Measurements from ENCODE around the gene ADH5. TPM values are rescaled to one million over a fixed set of nuclear protein-coding genes. Genes with fewer than 3 reads are reported as not detected.
A peak's percentile ranks its signal among the peaks of the same experiment; 100 is the strongest.
"Not testable (repeated sequence)": the region's sequence is repeated elsewhere in the genome, so short reads cannot be mapped to it uniquely, and the experiment has no call there.

ADH5 gene
- total and polyA plus RNA-seq, 5 donors: 105 to 133 (median 123) TPM

DNA sequence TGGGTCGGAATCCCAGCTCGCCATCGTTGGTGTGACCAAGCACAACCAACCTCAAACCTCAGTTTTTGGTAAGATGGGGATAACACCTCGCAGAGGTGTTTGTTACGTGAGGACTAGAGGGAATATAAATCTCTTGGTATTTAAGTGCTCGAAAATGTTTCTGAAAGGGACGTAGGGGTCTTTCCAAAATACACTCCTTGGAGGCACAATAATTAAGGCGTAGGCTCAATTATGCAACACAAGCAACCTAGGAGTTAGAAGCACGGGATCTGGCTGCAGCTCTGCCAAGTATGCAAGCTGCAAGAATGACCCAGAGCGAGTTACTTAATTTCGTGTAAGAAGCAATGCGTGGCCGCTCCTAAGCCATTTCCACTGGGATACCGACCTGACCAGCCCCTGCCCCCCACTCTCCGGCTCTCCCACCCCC lies 552 bp downstream of the ADH5 start:
- H3K27ac ChIP-seq (ENCODE audit: low read length): peak overlapping the region; percentile 70
- no peaks in the 10 kb centered on the region for H3K9me3 ChIP-seq (ENCODE audit: control insufficient read depth, low read length)
- peak overlapping the region; percentile 82 for H3K4me3 ChIP-seq (ENCODE audit: low read length)
- no peaks in the 10 kb centered on the region for H3K27me3 ChIP-seq (ENCODE audit: control insufficient read depth, insufficient read depth)
- WGBS: 4% methylated on average over 15 of the region's 15 CpGs
- peak; percentile 80 to 83 for ATAC-seq
- DNase-seq: peak; percentile 68 to 84 (median 79)
- intact Hi-C loops (cut with DNase I): no loop called here
- no peaks in the 10 kb centered on the region for H3K4me1 ChIP-seq (ENCODE audit: control insufficient read depth, insufficient read depth, low read length)

DNA sequence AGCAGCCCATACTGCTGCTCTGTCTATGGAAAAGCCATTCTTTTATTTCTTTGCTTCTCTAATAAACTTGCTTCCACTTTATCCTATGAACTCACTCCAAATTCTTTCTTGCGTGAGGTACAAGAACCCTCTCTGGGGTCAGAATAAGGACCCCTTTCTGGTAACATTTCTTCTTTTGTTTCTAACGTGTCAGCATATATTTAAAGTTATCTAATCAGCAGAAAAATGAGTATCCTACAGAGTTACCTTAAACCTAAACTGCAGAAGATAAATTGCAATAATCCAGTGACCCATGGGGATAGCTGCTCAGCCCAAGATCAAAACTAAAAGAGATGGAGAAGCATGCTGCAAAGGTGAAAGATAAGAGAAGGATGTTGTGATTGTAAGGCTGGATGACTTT lies 4.0 kb downstream of the ADH5 start:
- H3K4me1 ChIP-seq (ENCODE audit: control insufficient read depth, insufficient read depth, low read length): no peaks in the 10 kb centered on the region

DNA sequence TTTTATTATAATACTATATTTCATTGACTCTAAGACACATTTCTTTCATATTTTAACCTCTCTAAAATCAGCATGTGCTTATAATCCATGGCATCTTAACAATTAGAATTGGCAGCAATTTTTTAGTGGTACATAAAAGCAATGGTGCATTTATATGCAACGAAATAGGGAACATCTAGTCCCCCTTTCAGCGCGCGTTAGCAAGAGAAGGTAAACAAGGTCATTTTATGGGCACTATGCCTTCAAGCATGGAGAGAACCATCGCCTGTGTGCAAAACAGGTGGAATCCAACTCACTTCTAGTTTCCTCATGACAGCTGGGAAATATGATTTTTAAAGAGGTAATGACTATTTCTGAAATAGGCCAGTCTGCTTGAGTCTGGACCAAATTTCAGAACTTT lies 6.4 kb downstream of the ADH5 start:
- 94% methylated on average over 5 of the region's 5 CpGs for WGBS

More for the DNA sequence above, 4.0 kb downstream of the ADH5 start:
- H3K4me3 ChIP-seq (ENCODE audit: low read length): no peak overlapping the region
- DNase-seq: no peak
- 86% methylated on average over 2 of the region's 2 CpGs for WGBS
- no peaks in the 10 kb centered on the region for H3K27me3 ChIP-seq (ENCODE audit: control insufficient read depth, insufficient read depth)
- H3K9me3 ChIP-seq (ENCODE audit: control insufficient read depth, low read length): no peaks in the 10 kb centered on the region
- no peak overlapping the region for H3K27ac ChIP-seq (ENCODE audit: low read length)
- intact Hi-C loops (cut with DNase I): no loop called here
- no peak for ATAC-seq

DNA sequence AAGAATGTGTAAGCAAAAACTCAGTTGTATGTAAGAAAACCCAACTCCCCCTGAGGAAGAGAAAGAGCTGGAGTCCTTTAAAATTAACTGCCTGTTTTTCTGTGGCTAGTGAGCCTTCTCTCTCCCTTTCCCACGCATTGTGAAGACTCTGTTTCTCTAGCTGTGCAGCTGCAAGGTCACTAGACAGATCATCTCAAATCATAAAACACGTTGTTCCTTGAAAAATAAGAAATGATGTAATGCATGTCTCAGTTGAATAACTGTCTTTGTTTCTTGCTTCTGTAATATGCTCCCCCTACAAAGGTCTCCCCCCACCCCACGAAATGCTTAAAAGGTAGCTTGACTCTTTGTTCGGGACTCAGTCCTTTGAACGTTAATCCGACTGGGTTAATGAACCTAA lies 7.7 kb downstream of the ADH5 start:
- 79% methylated on average over 6 of the region's 6 CpGs for WGBS
- H3K27ac ChIP-seq (ENCODE audit: low read length); H3K4me1 ChIP-seq (ENCODE audit: control insufficient read depth, insufficient read depth, low read length); H3K9me3 ChIP-seq (ENCODE audit: control insufficient read depth, low read length); ATAC-seq; intact Hi-C loops (cut with DNase I); H3K4me3 ChIP-seq (ENCODE audit: low read length); DNase-seq; H3K27me3 ChIP-seq (ENCODE audit: control insufficient read depth, insufficient read depth): not testable (repeated sequence)

More for the DNA sequence above, 6.4 kb downstream of the ADH5 start:
- no peaks in the 10 kb centered on the region for H3K27me3 ChIP-seq (ENCODE audit: control insufficient read depth, insufficient read depth)
- ATAC-seq (no peak), DNase-seq (no peak)
- intact Hi-C loops (cut with DNase I): no loop called here
- H3K9me3 ChIP-seq (ENCODE audit: control insufficient read depth, low read length): no peaks in the 10 kb centered on the region
- H3K27ac ChIP-seq (ENCODE audit: low read length): no peak overlapping the region
- H3K4me1 ChIP-seq (ENCODE audit: control insufficient read depth, insufficient read depth, low read length): no peaks in the 10 kb centered on the region
- H3K4me3 ChIP-seq (ENCODE audit: low read length): no peak overlapping the region

DNA sequence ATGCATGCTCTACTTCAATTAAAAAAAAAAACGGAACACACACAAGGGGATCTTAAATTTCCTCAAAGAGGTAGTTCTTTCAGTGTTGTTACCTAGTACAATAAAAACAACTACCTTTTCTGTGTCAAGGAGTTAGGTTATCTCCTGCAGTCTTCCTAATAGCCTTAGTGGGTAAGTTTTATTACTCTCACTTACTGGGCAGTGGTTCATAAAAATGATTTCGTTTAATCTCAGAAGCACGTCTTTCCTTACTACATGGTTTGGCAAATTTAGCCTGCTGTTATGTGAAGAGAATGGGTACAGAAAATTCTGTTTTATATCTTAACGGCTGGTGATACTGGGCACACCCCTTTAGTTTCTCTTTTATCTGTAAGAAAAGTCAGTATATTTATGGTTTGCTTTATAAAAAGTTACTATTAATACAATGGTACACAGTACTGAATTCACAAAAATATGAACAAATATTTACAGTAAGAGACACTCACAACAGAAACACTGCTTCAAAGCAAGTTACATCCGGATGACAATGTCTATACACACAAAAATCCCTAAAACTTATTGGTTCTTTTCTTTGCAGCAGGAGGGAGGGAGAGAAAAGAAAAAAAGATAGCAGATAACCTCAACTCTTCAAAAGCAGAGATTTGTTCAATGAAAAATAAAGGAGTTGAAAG lies 8.8 kb downstream of the ADH5 start:
- ATAC-seq (no peak), DNase-seq (no peak)
- WGBS: 84% methylated on average over 5 of the region's 5 CpGs
- no peaks in the 10 kb centered on the region for H3K4me1 ChIP-seq (ENCODE audit: control insufficient read depth, insufficient read depth, low read length)
- no peak overlapping the region for H3K4me3 ChIP-seq (ENCODE audit: low read length)
- H3K27me3 ChIP-seq (ENCODE audit: control insufficient read depth, insufficient read depth): no peaks in the 10 kb centered on the region
- no peaks in the 10 kb centered on the region for H3K9me3 ChIP-seq (ENCODE audit: control insufficient read depth, low read length)
- intact Hi-C loops (cut with DNase I): no loop called here
- no peak overlapping the region for H3K27ac ChIP-seq (ENCODE audit: low read length)

DNA sequence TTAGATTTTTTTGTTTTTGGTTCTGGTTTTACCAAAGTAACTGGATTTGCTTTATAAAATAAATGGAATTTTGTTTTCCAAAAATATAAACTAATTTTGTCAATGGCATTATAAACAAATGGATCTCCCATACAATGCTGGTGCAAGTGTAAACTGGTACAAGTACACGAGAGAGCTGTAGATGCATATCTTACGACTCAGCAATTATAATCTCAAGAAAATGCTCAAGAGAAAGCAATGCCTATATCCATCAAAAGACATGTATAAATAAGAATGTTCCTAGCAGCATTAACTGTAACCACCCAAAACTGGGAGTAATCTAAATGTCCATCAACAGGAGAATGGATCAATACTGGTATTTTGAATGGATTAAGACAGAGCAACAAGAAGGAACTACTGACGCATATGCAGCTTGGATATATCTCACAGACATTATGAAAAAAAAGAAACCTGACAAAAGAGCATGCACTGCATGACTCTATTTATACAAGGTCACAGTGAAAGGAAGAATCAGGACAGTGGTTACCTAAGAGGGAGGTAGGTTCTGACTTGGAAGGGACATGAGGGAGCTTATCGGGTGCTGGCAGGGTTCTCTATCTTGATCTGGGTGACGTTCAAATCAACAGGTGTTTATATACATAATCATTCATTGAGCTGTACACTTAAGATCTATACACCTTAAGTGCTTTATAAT lies 9.5 kb downstream of the ADH5 start:
- no peak overlapping the region for H3K27ac ChIP-seq (ENCODE audit: low read length)
- ATAC-seq: no peak
- intact Hi-C loops (cut with DNase I): no loop called here
- no peaks in the 10 kb centered on the region for H3K27me3 ChIP-seq (ENCODE audit: control insufficient read depth, insufficient read depth)
- no peaks in the 10 kb centered on the region for H3K4me1 ChIP-seq (ENCODE audit: control insufficient read depth, insufficient read depth, low read length)
- no peak for DNase-seq
- no peaks in the 10 kb centered on the region for H3K9me3 ChIP-seq (ENCODE audit: control insufficient read depth, low read length)
- H3K4me3 ChIP-seq (ENCODE audit: low read length): no peak overlapping the region
- 83% methylated on average over 5 of the region's 5 CpGs for WGBS

DNA sequence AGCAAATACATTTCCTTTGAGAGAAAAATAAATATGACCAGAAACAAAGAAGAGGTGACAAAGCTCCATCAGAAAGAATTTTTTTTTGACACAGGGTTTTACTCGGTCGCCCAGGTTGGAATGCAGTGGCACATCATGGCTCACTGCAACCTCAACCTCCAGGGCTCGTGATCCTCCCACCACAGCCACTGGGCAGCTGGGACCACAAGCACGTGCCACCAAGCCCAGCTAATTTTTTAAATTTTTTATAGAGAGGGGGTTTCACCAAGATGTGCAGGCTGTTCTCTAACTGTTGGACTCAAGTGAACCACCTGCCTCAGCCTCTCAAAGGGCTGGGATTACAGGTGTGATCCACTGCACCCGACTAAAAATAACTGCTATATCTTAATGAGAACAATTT lies 10.3 kb downstream of the ADH5 start:
- DNase-seq (no peak), ATAC-seq (no peak)
- Histone ChIP-seq H3K9me3 (ENCODE audit: control insufficient read depth, low read length) (no peaks in the 10 kb centered on the region), H3K4me3 (ENCODE audit: low read length) (no peak overlapping the region), H3K27me3 (ENCODE audit: control insufficient read depth, insufficient read depth) (no peaks in the 10 kb centered on the region), H3K27ac (ENCODE audit: low read length) (no peak overlapping the region), H3K4me1 (ENCODE audit: control insufficient read depth, insufficient read depth, low read length) (no peaks in the 10 kb centered on the region)
- intact Hi-C loops (cut with DNase I): no loop called here
- WGBS: 81% methylated on average over 5 of the region's 5 CpGs

DNA sequence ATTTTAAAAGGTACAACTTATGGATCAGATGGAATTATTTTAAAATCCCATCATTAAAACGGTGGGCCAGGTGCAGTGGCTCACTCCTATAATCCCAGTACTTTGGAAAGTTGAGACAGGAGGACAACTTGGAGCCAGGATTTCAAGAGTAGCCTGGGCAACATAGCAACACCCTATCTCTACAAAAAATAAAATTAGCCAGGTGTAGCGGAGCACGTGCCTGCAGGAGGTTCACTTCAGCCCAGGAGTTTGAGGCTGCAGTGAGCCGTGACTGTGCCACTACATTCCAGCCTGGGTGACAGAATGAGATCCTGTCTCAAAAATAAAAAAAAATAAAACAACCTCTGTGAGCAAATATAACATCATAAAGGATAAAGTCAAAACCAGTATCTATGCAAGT lies 11.4 kb downstream of the ADH5 start:
- Histone ChIP-seq H3K27ac (ENCODE audit: low read length) (no peak overlapping the region), H3K27me3 (ENCODE audit: control insufficient read depth, insufficient read depth) (no peaks in the 10 kb centered on the region), H3K4me3 (ENCODE audit: low read length) (no peak overlapping the region), H3K4me1 (ENCODE audit: control insufficient read depth, insufficient read depth, low read length) (no peaks in the 10 kb centered on the region), H3K9me3 (ENCODE audit: control insufficient read depth, low read length) (no peaks in the 10 kb centered on the region)
- ATAC-seq: no peak
- WGBS: 69% methylated on average over 4 of the region's 4 CpGs
- DNase-seq: no peak
- intact Hi-C loops (cut with DNase I): no loop called here

DNA sequence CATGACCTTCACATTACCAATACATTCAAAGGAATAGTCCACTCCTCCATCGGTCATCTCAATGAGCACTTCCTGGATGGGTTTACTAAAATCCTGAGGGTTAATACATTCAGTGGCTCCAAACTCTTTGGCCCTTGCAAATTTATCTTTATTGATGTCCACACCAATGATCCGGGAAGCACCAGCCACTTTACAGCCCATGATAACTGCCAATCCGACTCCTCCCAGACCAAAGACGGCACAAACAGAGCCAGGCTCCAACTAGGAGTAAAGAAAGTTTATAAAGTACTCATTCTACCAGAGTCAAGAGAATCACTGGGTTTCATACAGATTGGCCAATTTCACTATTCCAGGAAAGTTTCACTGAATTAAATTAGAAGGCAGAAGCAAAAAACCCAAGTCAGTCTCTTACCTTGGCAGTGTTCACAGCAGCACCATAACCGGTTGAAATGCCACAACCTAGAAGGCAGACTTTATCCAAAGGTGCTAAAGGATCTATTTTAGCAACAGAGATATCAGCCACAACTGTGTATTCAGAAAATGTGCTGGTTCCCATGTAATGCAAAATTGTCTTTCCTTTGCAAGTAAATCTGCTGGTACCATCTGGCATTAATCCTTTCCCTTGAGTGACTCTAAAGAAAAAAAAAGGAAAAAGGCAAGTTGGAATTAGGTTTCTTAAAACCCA lies 12.2 kb downstream of the ADH5 start:
- H3K4me1 ChIP-seq (ENCODE audit: control insufficient read depth, insufficient read depth, low read length): no peaks in the 10 kb centered on the region
- no peak for DNase-seq
- ATAC-seq: no peak

DNA sequence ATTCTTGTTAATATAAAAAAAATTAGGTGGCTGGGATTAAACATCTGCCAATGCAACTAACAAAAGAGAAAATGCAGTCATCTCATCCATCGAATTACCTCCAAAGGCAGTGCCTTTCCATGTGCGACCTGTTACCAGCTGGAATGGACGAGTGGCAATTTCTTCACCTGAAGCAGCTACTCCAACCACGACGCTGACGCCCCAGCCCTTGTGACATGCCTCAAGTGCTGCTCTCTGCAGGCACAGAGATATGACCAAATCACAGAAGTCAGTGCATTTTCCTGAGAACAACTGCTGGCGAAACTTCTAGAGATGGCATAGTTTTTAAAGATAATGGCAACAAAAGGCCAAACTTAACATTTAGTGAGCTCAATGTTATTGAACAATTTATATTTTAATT lies 13.8 kb downstream of the ADH5 start:
- H3K4me1 ChIP-seq (ENCODE audit: control insufficient read depth, insufficient read depth, low read length): no peaks in the 10 kb centered on the region
- H3K4me3 ChIP-seq (ENCODE audit: low read length): no peak overlapping the region
- no peaks in the 10 kb centered on the region for H3K9me3 ChIP-seq (ENCODE audit: control insufficient read depth, low read length)
- intact Hi-C loops (cut with DNase I): no loop called here
- ATAC-seq: no peak
- no peak overlapping the region for H3K27ac ChIP-seq (ENCODE audit: low read length)
- H3K27me3 ChIP-seq (ENCODE audit: control insufficient read depth, insufficient read depth): no peaks in the 10 kb centered on the region
- no peak for DNase-seq
- WGBS: 84% methylated on average over 7 of the region's 7 CpGs

More for the DNA sequence above, 12.2 kb downstream of the ADH5 start:
- Histone ChIP-seq H3K4me3 (ENCODE audit: low read length) (no peak overlapping the region), H3K9me3 (ENCODE audit: control insufficient read depth, low read length) (no peaks in the 10 kb centered on the region), H3K27me3 (ENCODE audit: control insufficient read depth, insufficient read depth) (no peaks in the 10 kb centered on the region), H3K27ac (ENCODE audit: low read length) (no peak overlapping the region)
- intact Hi-C loops (cut with DNase I): no loop called here
- 79% methylated on average over 5 of the region's 5 CpGs for WGBS

DNA sequence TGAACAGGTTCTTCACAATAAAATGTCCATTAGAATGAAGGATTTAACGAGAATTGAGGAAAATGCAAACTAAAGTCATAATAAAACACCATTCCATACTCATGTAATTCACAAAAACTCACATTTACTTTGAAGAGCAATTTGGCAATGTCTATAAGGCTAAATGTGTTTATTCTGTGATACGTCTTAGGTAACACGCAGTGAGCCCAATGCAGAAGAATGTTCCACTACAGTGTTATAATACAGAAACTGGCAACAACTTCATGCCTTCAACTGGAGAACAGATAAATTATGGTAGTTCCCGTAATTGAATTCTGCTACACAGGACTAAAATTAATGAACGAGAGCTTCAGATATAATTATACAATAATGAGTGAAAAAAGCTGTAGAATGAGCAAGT lies 17.4 kb downstream of the ADH5 start:
- intact Hi-C loops (cut with DNase I): no loop called here
- DNase-seq (no peak), ATAC-seq (no peak)
- H3K27me3 ChIP-seq (ENCODE audit: control insufficient read depth, insufficient read depth): no peaks in the 10 kb centered on the region
- no peak overlapping the region for H3K27ac ChIP-seq (ENCODE audit: low read length)
- 91% methylated on average over 5 of the region's 5 CpGs for WGBS
- H3K9me3 ChIP-seq (ENCODE audit: control insufficient read depth, low read length): no peaks in the 10 kb centered on the region
- H3K4me3 ChIP-seq (ENCODE audit: low read length): no peak overlapping the region
- H3K4me1 ChIP-seq (ENCODE audit: control insufficient read depth, insufficient read depth, low read length): no peaks in the 10 kb centered on the region
